ENCODE measurements around the gene KLF4.

KLF4 gene

DNA sequence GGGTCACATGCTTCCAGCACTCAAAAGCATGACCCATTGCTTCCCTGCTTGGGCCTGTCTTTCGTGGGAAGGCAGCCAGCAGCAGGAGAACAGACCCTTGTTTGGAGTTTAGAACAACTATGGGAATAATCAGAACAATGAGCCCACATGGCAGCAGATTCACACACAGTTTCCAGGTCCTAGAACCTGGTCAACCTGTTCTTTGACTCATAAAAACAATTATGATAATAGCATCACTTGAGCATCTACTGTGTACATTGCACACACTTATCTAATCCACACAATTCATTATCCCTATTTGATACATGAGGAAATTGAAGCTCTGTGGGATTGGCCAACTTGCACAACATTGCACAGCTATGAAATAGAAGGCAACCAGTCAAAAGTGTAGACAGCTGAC lies 41.7 kb downstream of the KLF4 start:
- DNase-seq (ENCODE audit: low spot score): no peak

DNA sequence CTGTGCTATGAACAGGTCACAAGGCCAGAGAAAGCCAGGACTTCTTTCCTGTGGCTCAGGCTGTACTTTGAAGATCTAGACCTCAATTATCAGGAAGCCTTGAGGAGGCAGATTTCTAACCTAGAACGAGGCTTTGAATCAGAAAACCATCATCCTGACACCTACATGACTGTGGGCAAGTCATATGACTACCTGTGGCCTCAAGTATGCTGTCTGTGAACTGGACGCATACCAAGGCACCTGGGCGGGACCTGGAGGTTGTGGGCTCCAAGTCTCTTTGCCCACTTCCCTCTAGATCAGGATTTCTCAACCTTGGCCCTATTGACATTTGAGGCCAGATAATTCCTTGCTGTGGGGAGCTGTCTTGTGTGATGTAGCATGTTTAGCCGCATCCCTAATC lies 42.5 kb downstream of the KLF4 start:
- no peak for DNase-seq (ENCODE audit: low spot score)

DNA sequence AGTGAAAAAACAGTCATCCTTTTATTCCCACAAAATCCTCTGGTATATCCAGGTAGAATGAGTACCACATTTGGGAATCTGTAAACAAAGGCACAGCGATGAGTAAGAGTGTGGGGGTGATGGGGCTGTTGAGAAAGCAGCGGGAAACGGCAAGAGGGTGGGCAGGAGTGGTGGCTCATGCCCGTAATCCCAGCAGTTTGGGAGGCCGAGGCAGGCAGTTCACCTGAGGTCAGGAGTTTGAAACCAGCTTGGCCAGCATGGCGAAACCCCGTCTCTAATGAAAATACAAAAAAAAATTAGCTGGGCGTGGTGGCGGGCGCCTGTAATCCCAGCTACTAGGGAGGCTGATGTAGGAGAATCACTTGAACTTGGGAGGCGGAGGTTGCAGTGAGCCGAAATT lies 43.1 kb downstream of the KLF4 start:
- DNase-seq (ENCODE audit: low spot score): no peak

DNA sequence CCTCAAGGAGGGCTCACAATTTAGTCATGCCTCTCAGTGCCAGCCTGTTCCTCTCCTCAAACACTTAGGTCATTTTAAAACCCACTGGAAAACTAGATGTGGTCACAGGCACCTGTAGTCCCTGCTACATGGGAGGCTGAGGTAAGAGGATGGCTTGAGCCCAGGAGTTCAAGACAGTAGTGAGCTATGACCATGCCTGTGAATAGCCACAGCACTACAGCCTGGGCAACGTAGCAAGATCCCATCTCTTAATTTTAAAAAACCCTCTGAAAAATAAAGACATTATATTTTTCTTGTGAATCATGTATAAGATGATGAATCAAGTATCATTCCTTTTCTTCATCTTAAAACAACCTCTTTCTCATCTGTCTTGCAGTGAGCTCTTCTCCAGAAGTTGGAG lies 45.8 kb downstream of the KLF4 start:
- no peak for DNase-seq (ENCODE audit: low spot score)

DNA sequence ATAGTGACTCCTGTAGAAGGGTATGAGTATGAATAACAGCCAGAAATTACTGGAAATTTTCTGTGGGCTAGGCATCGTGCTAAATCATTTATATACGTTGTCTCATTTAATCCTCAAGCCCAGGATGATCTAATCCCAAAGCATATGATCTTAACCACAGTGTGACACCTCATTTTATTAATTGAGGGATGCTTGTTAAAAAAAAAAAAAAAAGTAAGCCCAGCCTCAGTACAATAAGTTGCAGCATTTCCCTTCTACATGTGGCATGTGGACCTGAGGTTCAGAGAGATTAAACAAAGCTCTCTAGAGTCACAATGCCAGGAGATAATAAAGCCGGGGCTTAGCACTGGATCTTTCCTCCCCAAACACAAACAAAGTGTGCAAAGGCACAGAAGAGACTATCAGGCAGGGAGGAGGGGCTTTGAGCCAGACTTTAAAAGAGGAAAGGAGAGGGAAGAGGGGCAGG lies 49.5 kb downstream of the KLF4 start:
- no peak for DNase-seq (ENCODE audit: low spot score)

DNA sequence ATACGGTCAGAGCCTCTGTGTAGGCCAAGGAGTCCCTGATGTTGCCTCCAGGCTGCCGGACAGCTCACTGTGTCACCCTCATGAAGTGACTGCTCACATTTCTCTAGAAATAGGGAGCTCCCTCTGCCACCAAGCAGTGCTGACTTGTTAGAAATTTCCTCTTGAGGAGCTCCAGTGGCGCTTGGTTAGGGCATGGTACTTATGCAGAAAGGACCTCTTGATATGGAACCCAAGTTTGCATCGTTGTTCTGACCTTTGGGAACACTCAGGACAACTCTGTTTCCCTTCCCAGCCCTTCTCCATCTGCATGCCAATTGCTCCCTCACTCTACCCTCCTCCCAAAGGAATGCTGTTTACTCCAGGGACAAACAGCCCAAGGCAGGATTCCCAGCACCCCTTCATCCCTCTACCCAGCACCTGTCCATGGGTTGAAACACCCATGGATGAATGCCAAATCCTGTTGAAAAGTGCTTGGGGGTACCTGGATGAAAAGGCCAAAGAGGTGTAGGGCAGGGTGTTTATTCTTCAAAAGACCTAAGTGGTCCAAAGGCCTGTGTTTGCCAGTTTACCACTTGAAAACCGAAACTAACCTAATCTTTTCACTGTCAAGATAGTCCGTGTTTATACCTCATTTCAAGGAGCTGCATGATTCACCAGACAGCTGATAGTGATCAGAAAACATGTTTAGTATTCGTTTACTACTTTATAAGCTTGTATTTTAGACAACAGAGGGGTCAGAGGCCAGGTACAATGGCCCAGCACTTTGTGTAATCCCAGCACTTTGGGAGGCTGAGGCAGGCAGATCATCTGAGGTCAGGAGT lies 51.1 kb downstream of the KLF4 start:
- peak; percentile 13 for DNase-seq (ENCODE audit: low spot score)

DNA sequence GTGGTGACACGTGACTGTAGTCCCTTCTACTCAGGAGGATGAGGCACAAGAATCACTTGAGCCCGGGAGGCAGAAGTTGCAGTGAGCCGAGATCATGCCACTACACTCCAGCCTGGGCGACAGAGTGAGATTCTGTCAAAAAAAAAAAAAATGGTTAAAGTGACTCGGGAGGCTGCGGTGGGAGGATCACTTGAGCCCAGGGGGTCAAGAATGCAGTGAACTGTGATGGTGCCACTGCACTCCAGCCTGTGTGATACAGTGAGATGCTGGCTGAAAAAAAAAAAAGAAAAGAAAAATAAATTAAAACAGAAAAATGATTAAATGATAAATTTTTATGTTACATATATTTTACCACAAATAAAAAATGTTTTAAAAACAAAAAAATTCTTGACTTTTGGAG lies 51.9 kb downstream of the KLF4 start:
- no peak for DNase-seq (ENCODE audit: low spot score)

DNA sequence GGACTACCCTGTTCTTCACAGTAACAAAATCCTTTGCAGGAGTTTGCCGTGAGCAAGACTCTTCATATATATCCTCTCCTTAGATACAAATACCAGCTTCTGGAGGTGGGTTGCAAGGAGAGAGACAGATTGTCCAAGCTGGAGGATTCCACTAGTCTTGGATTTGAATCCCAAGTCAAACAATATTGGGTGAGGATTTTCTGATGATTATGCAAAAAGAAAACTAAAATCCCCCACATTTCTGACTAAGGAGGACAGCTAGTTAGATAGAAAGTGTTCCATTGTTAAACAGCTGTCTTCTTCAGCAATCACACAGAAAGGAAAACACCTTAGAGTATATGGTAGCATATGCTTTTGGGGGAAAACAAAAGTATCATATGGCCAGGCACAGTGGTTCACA lies 54.2 kb downstream of the KLF4 start:
- no peak for DNase-seq (ENCODE audit: low spot score)

Measured in SW480 (cell line).